ENCODE results near the gene ADGRF1.
A peak's percentile ranks its signal among the peaks of the same experiment; 100 is the strongest.

DNA sequence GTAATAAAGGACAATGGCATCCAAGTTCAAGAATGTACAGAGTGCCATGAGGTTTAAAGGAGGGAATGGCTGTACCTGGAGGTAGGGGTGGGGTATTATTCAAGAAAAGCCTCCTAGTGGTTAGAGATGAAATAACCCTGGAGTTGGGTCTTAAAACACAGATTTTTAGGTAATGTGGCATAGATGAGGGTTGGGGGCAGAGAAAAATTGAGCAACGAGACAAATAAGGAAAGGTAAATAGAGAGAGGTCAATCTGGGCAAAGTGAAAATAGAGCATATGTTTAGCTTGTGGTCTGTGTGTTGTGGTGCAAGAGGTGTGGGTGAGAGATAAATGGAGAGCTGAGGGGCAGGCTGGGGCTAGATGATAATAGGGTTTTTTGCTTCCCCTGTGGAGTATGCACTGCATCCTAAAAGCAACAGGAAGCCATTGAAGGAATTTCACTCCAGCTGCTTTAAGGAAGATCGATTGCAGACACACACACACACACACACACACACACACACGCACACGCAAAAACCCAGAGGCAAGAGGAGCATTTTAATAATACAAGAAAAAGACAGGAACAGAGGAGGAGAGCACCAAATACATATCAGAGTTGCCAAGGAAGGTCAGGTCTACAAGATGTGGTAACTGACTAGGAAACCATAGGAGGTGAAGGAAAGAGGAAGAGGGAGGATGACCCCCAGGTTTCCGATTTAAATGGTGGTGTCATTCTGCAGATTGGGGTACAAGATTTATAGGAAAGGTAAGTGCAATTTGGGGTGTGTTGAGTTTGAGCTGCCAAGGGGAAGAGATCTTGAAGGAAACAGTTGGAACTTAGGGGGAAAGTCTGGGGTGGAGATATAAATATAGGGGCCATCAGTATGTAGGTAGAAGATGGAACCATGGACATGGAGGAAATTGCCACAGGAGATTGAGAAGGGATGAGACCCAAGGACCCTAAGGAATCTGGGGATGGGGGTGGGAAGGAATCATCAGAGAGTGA, 31.3 kb upstream of the ADGRF1 start:
- TF ChIP-seq, protein P1, sequence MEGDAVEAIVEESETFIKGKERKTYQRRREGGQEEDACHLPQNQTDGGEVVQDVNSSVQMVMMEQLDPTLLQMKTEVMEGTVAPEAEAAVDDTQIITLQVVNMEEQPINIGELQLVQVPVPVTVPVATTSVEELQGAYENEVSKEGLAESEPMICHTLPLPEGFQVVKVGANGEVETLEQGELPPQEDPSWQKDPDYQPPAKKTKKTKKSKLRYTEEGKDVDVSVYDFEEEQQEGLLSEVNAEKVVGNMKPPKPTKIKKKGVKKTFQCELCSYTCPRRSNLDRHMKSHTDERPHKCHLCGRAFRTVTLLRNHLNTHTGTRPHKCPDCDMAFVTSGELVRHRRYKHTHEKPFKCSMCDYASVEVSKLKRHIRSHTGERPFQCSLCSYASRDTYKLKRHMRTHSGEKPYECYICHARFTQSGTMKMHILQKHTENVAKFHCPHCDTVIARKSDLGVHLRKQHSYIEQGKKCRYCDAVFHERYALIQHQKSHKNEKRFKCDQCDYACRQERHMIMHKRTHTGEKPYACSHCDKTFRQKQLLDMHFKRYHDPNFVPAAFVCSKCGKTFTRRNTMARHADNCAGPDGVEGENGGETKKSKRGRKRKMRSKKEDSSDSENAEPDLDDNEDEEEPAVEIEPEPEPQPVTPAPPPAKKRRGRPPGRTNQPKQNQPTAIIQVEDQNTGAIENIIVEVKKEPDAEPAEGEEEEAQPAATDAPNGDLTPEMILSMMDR (IDR thresholded peaks at IDR 0.05): peak in 1 of 7 experiments; percentile 14
- TF ChIP-seq POLR2AphosphoS5 (IDR thresholded peaks at IDR 0.05): no peak
- TF ChIP-seq POLR2A (IDR thresholded peaks at IDR 0.05): no peak
- TF ChIP-seq EP300 (IDR thresholded peaks at IDR 0.05): no peak

All from stomach (tissue), 4 donors.